Stimulated activated CD4-positive, alpha-beta T cell treated with anti-CD3 and anti-CD28 coated beads, Interleukin-2, amount 100 ng/mL, for 24 hours (primary cell): ENCODE data around the gene MXRA7.
"Not testable (repeated sequence)": the region's sequence is repeated elsewhere in the genome, so short reads cannot be mapped to it uniquely, and the experiment has no call there.

Source experiments
- DNase-seq, 2 donors: peaks; one replicate each; pipeline ENCODE4 v3.0.0-alpha.2; 2020

MXRA7 gene

GRCh38 chr17:76714822-76715495, 4.2 kb upstream of the MXRA7 start:
- peak; percentile 83 to 88 for DNase-seq

- no peak for DNase-seq
Measured at GRCh38 chr17:76714336-76714735, 3.6 kb upstream of the MXRA7 start.

- no peak for DNase-seq
Measured at GRCh38 chr17:76713765-76714164, 3.0 kb upstream of the MXRA7 start.

- not testable (repeated sequence) for DNase-seq
Measured at GRCh38 chr17:76712321-76712720, 1.6 kb upstream of the MXRA7 start.

- DNase-seq, result not testable (repeated sequence)
Measured at GRCh38 chr17:76709951-76710862, 558 bp downstream of the MXRA7 start.

- DNase-seq, result no peak
Measured at GRCh38 chr17:76709077-76709950, 1.5 kb downstream of the MXRA7 start.

- no peak for DNase-seq
Measured at GRCh38 chr17:76707985-76708807, 2.6 kb downstream of the MXRA7 start.

GRCh38 chr17:76706817-76707216, 3.9 kb downstream of the MXRA7 start:
- DNase-seq, result no peak

GRCh38 chr17:76704805-76705204, 6.0 kb downstream of the MXRA7 start:
- DNase-seq, result no peak

- no peak for DNase-seq
Measured at GRCh38 chr17:76702941-76703637, 7.7 kb downstream of the MXRA7 start.

- DNase-seq, result no peak
Measured at GRCh38 chr17:76702076-76702475, 8.7 kb downstream of the MXRA7 start.

GRCh38 chr17:76701471-76701967, 9.2 kb downstream of the MXRA7 start:
- no peak for DNase-seq

- no peak for DNase-seq
Measured at GRCh38 chr17:76700617-76701470, 9.9 kb downstream of the MXRA7 start.

GRCh38 chr17:76700270-76700616, 10.5 kb downstream of the MXRA7 start:
- no peak for DNase-seq

GRCh38 chr17:76698466-76698977, 12.2 kb downstream of the MXRA7 start:
- DNase-seq, result not testable (repeated sequence)

GRCh38 chr17:76697702-76698465, 12.9 kb downstream of the MXRA7 start:
- DNase-seq, result no peak

- DNase-seq, result no peak
Measured at GRCh38 chr17:76696763-76697701, 13.7 kb downstream of the MXRA7 start.
